ENCODE measurements around the gene F2R.

F2R gene

GRCh38 chr5:76723906-76724305 is 8.0 kb downstream of the F2R start:
- ATAC-seq = no peak
- TF ChIP-seq BACH2 (CRISPR knock-in tag; IDR thresholded peaks at IDR 0.05; ENCODE audit: borderline replicate concordance) (no peak), OSR1 (CRISPR knock-in tag; IDR thresholded peaks at IDR 0.05) (no peak), SNAI2 (CRISPR knock-in tag; IDR thresholded peaks at IDR 0.05) (no peak), ZNF70 (CRISPR knock-in tag; IDR thresholded peaks at IDR 0.05) (no peak), ZNF565 (CRISPR knock-in tag; conservative IDR thresholded peaks at IDR 0.05; ENCODE audit: low read depth) (no peak), ZFP30 (CRISPR knock-in tag; IDR thresholded peaks at IDR 0.05) (no peak), CSRNP3 (CRISPR knock-in tag; IDR thresholded peaks at IDR 0.05) (no peak), CSDC2 (CRISPR knock-in tag; IDR thresholded peaks at IDR 0.05) (no peak), ARNTL (CRISPR knock-in tag; IDR thresholded peaks at IDR 0.05; ENCODE audit: borderline replicate concordance, low read depth) (no peak), ZNF8 (CRISPR knock-in tag; IDR thresholded peaks at IDR 0.05) (no peak), TCF4 (CRISPR knock-in tag; IDR thresholded peaks at IDR 0.05; ENCODE audit: borderline replicate concordance) (no peak), ESRRG (CRISPR knock-in tag; IDR thresholded peaks at IDR 0.05) (no peak), ISL1 (CRISPR knock-in tag; IDR thresholded peaks at IDR 0.05) (no peak)

GRCh38 chr5:76724871-76725270 is 8.9 kb downstream of the F2R start:
- no peak for TF ChIP-seq ZNF565 (CRISPR knock-in tag; conservative IDR thresholded peaks at IDR 0.05; ENCODE audit: low read depth)
- peak; percentile 34 for ATAC-seq

- no peak for ATAC-seq
- no peak for TF ChIP-seq ZFP30 (CRISPR knock-in tag; IDR thresholded peaks at IDR 0.05)
- no peak for TF ChIP-seq BACH2 (CRISPR knock-in tag; IDR thresholded peaks at IDR 0.05; ENCODE audit: borderline replicate concordance)
- no peak for TF ChIP-seq POU6F1 (CRISPR knock-in tag; IDR thresholded peaks at IDR 0.05; ENCODE audit: borderline replicate concordance, low read depth)
- TF ChIP-seq ZC3H10 (CRISPR knock-in tag; IDR thresholded peaks at IDR 0.05) = no peak
- no peak for TF ChIP-seq OSR1 (CRISPR knock-in tag; IDR thresholded peaks at IDR 0.05)
- no peak for TF ChIP-seq ZFP3 (CRISPR knock-in tag; IDR thresholded peaks at IDR 0.05)
- TF ChIP-seq RARB (CRISPR knock-in tag; IDR thresholded peaks at IDR 0.05) = no peak
- TF ChIP-seq TOX (CRISPR knock-in tag; IDR thresholded peaks at IDR 0.05; ENCODE audit: borderline replicate concordance) = no peak
- no peak for TF ChIP-seq ZNF8 (CRISPR knock-in tag; IDR thresholded peaks at IDR 0.05)
- TF ChIP-seq ESRRG (CRISPR knock-in tag; IDR thresholded peaks at IDR 0.05) = no peak
- TF ChIP-seq ARNTL (CRISPR knock-in tag; IDR thresholded peaks at IDR 0.05; ENCODE audit: borderline replicate concordance, low read depth) = no peak
- TF ChIP-seq ZNF70 (CRISPR knock-in tag; IDR thresholded peaks at IDR 0.05) = no peak
- no peak for TF ChIP-seq ISL1 (CRISPR knock-in tag; IDR thresholded peaks at IDR 0.05)
- no peak for TF ChIP-seq SNAI2 (CRISPR knock-in tag; IDR thresholded peaks at IDR 0.05)
- TF ChIP-seq TSHZ2 (CRISPR knock-in tag; IDR thresholded peaks at IDR 0.05) = no peak
Observed at GRCh38 chr5:76728965-76729364, 13.0 kb downstream of the F2R start.

- no peak for TF ChIP-seq ARNTL (CRISPR knock-in tag; IDR thresholded peaks at IDR 0.05; ENCODE audit: borderline replicate concordance, low read depth)
- TF ChIP-seq ZC3H10 (CRISPR knock-in tag; IDR thresholded peaks at IDR 0.05) = no peak
- TF ChIP-seq SNAI2 (CRISPR knock-in tag; IDR thresholded peaks at IDR 0.05) = no peak
- TF ChIP-seq ZFP3 (CRISPR knock-in tag; IDR thresholded peaks at IDR 0.05) = no peak
- no peak for TF ChIP-seq PATZ1 (CRISPR knock-in tag; IDR thresholded peaks at IDR 0.05; ENCODE audit: borderline replicate concordance)
- TF ChIP-seq CSDC2 (CRISPR knock-in tag; IDR thresholded peaks at IDR 0.05) = no peak
- TF ChIP-seq ISL1 (CRISPR knock-in tag; IDR thresholded peaks at IDR 0.05) = no peak
- no peak for TF ChIP-seq CREB5 (CRISPR knock-in tag; IDR thresholded peaks at IDR 0.05; ENCODE audit: low read depth)
- no peak for TF ChIP-seq ZNF70 (CRISPR knock-in tag; IDR thresholded peaks at IDR 0.05)
- TF ChIP-seq ZFP30 (CRISPR knock-in tag; IDR thresholded peaks at IDR 0.05) = no peak
- no peak for TF ChIP-seq PPARA (CRISPR knock-in tag; IDR thresholded peaks at IDR 0.05; ENCODE audit: borderline replicate concordance)
- no peak for TF ChIP-seq RARB (CRISPR knock-in tag; IDR thresholded peaks at IDR 0.05)
- no peak for TF ChIP-seq ZNF8 (CRISPR knock-in tag; IDR thresholded peaks at IDR 0.05)
- no peak for TF ChIP-seq ESRRG (CRISPR knock-in tag; IDR thresholded peaks at IDR 0.05)
- TF ChIP-seq POU6F1 (CRISPR knock-in tag; IDR thresholded peaks at IDR 0.05; ENCODE audit: borderline replicate concordance, low read depth) = no peak
- TF ChIP-seq GLIS3 (CRISPR knock-in tag; IDR thresholded peaks at IDR 0.05) = no peak
- ATAC-seq = no peak
Observed at GRCh38 chr5:76729373-76730290, 13.7 kb downstream of the F2R start.

Measured in SK-N-SH treated with all-trans-retinoic acid at 6 μM for 48 hours (cell line).